ES-I3 (cell line): ENCODE measurements around the gene RTP3.
"Not testable (repeated sequence)": the region's sequence is repeated elsewhere in the genome, so short reads cannot be mapped to it uniquely, and the experiment has no call there.

ENCODE experiments used
- H3K36me3 ChIP-seq: 2 replicates; pipeline ENCODE4 v1.6.1; 2013; ENCODE audit warnings: mild to moderate bottlenecking, low read length, control low read depth, moderate library complexity; ENCODE audit not compliant: insufficient read depth
- H3K4me1 ChIP-seq: 2 replicates; pipeline ENCODE4 v1.6.1; 2013; ENCODE audit warnings: mild to moderate bottlenecking, control low read depth, low read length; ENCODE audit not compliant: insufficient read depth
- H3K9ac ChIP-seq: 2 replicates; pipeline ENCODE4 v1.6.1; 2013; ENCODE audit warnings: low read depth, mild to moderate bottlenecking, low read length, moderate library complexity
- H3K9me3 ChIP-seq: 2 replicates; pipeline ENCODE4 v1.6.1; 2013; ENCODE audit warnings: mild to moderate bottlenecking, low read length, moderate library complexity; ENCODE audit not compliant: control insufficient read depth, insufficient read depth

The RTP3 gene

GRCh38 chr3:46491089-46492070 is 6.4 kb upstream of the RTP3 start:
- Histone ChIP-seq H3K4me1 (0 out of 2 replicates have a peak, but pooled peaks cover 4% of the 10 kb centered on the region), H3K9ac (no peak overlapping the region), H3K9me3 (peaks cover 4% of the 10 kb centered on the region; the same call in 1 of the 2 replicates), H3K36me3 (no peaks in the 10 kb centered on the region)

DNA sequence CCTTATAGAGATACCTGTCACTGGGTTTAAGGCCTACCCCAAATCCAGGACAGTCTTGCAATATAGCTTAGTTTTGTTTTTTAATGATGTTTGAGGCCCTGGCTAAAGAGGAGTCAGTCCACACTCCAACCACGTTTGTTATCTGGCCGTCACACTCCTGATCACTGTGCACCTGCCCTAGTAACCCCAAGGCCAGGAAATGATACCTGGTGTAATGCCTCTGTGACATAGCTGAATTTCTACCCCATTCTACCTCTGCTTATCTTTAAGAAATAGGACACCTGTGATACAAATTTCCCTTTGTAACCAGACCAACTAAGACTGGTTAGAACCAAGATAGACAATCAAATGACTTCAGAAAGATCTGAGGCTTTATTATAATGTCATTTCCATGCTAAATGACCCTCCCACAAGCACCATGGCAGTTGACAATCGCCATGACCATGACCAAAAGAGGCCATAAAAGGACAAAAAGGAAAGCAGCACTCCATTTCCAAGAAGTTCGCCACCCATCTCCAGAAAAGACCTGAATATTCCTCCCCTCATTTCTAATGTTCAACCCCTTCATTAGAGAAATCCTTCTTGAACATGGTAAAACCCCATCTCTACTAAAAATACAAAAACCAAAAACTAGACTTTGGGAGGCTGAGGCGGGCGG is 4.8 kb upstream of the RTP3 start:
- peaks cover 4% of the 10 kb centered on the region; the same call in 1 of the 2 replicates for H3K9me3 ChIP-seq
- H3K9ac ChIP-seq: no peak overlapping the region
- H3K36me3 ChIP-seq: no peaks in the 10 kb centered on the region
- H3K4me1 ChIP-seq: 0 out of 2 replicates have a peak, but pooled peaks cover 4% of the 10 kb centered on the region

DNA sequence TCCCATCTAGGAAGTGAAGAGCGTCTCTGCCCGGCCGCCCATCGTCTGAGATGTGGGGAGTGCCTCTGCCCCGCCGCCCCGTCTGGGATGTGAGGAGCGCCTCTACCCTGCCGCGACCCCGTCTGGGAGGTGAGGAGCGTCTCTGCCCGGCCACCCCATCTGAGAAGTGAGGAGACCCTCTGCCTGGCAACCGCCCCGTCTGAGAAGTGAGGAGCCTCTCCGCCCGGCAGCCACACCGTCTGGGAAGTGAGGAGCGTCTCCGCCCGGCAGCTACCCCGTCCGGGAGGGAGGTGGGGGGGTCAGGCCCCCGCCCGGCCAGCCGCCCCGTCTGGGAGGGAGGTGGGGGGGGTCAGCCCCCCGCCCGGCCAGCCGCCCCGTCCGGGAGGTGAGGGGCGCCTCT is 3.3 kb upstream of the RTP3 start:
- not testable (repeated sequence) for H3K36me3 ChIP-seq, H3K9me3 ChIP-seq, H3K9ac ChIP-seq, H3K4me1 ChIP-seq

DNA sequence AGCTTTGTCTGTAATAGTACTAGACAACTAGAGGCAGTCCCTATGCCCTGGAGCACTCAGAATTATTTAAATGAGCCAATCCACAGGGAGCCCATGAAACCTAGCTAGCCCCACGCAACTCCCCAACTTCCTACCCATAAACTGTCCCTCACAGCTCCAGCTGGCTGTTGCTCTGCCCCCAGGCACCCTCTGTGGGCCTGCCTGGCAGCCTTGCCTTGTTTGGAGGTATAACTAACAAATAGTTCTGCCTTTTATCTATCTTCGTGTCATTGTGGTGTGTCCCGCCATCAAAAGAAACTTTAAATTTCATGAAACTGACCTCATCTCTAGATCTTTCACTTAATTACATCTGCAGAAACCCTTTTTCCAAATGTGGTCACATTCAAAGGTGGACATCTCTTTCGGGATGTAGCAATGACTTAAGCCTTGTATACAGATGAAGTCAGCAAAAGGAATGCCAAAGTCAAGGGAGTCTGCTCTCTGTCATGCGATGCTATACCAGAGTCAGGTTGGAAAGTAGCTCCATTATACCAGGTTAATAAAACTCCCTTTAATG is 1.8 kb upstream of the RTP3 start:
- Histone ChIP-seq H3K36me3 (no peaks in the 10 kb centered on the region), H3K9me3 (peaks cover 4% of the 10 kb centered on the region; the same call in 1 of the 2 replicates), H3K9ac (no peak overlapping the region), H3K4me1 (no peaks in the 10 kb centered on the region)

DNA sequence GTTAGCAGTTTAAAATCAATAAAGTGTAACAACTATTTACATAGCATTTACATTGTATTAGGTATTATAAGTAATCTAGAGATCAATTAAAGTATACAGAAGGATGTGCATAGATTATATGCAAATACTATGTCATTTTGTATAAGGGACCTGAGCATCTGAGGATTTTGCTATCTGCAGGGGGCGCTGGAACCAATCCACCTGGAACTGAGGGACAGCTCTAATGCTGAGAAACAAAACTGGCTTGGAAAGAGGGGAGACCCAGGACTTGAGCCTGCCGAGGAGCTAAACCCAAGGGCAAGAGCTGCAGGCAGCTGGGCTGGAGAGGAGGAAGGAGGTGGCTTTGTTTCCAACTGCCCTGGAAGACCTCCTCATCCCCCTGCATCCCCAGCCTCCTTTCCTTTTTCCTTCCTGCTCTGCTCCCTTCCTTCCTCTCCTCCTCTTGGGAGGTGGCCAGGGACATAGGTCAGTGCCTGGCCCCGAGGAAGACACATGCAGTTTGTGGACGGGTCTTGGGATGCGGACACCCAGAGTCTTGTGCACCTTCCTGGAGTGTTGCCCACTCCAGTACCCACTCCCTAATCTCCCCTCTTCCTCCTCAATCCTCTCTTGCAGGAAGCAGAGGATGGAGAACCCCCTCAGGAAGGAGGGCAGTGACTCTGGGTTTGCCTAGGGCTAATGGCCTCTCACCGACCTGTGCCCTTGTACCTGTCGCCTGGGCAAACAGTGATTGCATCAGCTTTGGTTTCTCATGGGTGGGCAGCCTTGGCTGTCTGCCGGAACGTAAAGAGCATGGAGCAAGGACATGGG is 825 bp upstream of the RTP3 start:
- H3K9me3 ChIP-seq: peaks cover 4% of the 10 kb centered on the region; the same call in 1 of the 2 replicates
- no peaks in the 10 kb centered on the region for H3K4me1 ChIP-seq
- no peaks in the 10 kb centered on the region for H3K36me3 ChIP-seq
- H3K9ac ChIP-seq: no peak overlapping the region

GRCh38 chr3:46498916-46499519 is 1.2 kb downstream of the RTP3 start:
- Histone ChIP-seq H3K9me3 (no peaks in the 10 kb centered on the region), H3K36me3 (no peaks in the 10 kb centered on the region), H3K4me1 (no peaks in the 10 kb centered on the region), H3K9ac (no peak overlapping the region)

DNA sequence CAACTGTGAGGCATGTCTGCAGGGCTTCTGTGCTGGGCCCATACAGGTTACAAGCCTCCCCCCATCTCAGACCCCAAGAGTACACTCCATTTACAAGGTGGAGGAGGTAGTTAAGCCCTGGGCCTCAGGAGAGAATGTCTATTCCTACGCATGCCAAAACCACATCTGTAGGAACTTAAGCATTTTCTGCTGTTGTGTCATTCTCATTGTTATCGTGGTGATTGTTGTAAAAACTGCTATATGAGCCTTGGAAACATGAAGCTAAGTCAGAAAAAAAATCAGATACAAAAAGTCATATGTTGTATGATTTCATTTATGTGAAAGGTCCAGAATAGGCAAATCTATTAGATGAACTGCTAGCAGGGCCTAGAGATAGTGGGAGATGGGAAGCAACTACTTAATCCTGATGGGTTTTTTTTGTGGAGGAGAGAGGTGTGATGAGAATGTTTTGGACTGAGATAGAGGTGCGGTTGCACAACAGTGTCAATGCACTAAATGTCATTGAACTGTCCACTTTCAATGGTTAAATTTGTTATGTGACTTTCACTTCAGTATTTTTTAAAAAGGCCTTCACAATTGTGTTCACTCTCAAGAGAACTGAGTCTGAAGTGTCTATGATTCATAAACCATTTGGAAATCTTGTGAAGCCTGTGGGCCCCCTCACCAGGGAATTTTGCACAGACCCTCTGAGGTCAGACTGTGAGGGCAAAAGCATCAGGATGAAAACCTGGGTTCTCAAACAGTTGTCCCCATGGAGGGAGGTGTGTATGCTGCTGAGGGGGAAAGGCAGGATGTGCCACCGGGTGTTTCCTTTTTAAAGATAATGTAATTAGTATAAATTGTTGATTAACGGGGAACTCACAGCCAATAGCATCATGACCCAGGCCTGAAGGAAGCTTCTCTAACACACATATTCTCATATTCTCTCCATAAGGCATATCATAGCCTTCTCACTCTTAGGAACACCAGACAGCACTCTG is 3.2 kb downstream of the RTP3 start:
- H3K4me1 ChIP-seq: 0 out of 2 replicates have a peak, but pooled peaks cover under 1% of the 10 kb centered on the region
- H3K9ac ChIP-seq: no peak overlapping the region
- H3K9me3 ChIP-seq: no peaks in the 10 kb centered on the region

GRCh38 chr3:46501702-46502101 is 3.9 kb downstream of the RTP3 start:
- Histone ChIP-seq H3K36me3 (no peaks in the 10 kb centered on the region), H3K9me3 (no peaks in the 10 kb centered on the region), H3K9ac (no peak overlapping the region), H3K4me1 (peaks cover 5% of the 10 kb centered on the region; the same call in 1 of the 2 replicates)

More for the DNA sequence above, 3.2 kb downstream of the RTP3 start:
- H3K36me3 ChIP-seq: no peaks in the 10 kb centered on the region

DNA sequence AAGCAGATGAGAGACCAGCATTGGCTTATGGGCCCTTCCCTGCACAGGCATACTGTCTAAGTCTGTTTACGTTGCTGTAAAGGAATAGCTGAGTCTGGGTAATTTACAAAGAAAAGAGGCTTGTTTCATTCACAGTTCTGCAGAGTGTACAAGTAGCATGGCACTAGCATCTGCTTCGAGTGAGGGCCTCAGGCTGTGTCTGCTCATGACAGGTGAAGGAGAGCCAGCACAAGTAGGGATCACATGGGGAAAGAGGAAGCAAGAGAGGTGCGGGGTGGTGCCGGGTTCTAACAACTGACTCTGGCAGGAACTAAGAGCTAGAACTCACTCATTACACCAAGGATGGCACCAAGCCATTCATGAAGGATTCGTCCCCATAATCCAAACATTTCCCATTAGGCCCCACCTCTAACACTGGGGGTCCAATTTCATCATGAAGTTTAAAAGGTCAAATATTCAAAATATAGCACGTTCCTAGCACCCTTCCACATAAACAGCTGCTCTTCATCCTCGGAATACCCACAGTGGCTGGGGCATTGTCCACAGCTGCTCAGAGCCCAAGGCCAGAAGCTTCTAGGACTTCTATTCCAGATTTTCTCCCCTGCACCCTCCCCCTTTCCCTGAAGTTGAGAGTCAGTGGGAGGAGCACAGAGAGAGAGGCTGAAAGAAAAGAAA is 5.6 kb downstream of the RTP3 start:
- H3K4me1 ChIP-seq: peaks cover 5% of the 10 kb centered on the region; the same call in 1 of the 2 replicates

DNA sequence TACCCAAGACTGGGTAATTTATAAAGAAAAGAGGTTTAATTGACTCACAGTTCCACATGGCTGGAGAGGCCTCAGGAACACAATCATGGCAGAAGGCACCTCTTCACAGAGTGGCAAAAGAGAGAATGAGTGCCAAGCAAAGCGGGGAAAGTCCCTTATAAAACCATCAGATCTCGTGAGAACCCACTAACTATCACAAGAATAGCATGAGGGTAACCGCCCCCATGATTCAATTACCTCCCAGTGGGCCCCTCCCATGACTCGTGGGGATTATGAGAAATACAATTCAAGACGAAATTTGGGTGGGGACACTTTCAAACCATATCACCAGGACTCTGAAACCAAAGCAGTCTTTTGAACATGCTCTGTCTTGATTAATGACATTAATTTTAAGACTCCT is 7.0 kb downstream of the RTP3 start:
- Histone ChIP-seq H3K9ac (no peak overlapping the region), H3K4me1 (peaks cover 5% of the 10 kb centered on the region; the same call in 1 of the 2 replicates), H3K36me3 (no peaks in the 10 kb centered on the region), H3K9me3 (no peaks in the 10 kb centered on the region)

More for the DNA sequence above, 5.6 kb downstream of the RTP3 start:
- Histone ChIP-seq H3K9me3 (no peaks in the 10 kb centered on the region), H3K9ac (no peak overlapping the region), H3K36me3 (no peaks in the 10 kb centered on the region)

- Histone ChIP-seq H3K9ac (no peak overlapping the region), H3K36me3 (no peaks in the 10 kb centered on the region), H3K4me1 (peaks cover 5% of the 10 kb centered on the region; the same call in 1 of the 2 replicates), H3K9me3 (no peaks in the 10 kb centered on the region)
Observed at GRCh38 chr3:46505953-46506352, 8.2 kb downstream of the RTP3 start.

DNA sequence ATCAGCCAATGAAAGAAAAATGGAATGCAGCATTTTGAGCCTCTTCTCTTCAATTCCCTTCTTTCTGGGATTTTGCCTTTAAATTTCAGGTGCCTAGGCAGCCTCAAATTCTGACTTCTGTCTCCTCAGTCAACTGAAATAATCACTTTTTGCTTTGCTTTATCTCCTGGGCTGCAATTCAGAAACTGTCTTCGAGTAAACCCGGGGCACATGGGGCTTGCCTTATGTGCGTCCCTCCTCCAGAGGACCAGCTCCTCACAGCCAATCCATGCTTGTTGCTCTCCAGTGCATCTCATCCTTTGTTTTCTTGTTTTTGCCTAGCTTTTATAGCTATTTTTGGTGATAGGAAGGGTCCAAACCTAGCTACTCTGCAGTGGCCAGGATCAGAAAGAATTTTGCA is 8.8 kb downstream of the RTP3 start:
- Histone ChIP-seq H3K4me1 (peaks cover 5% of the 10 kb centered on the region; the same call in 1 of the 2 replicates), H3K9ac (no peak overlapping the region), H3K9me3 (no peaks in the 10 kb centered on the region), H3K36me3 (no peaks in the 10 kb centered on the region)
